ENCODE measurements around the gene MCRIP1. TPM values are rescaled to one million over a fixed set of nuclear protein-coding genes. Genes with fewer than 3 reads are reported as not detected.

The MCRIP1 gene
- polyA plus RNA-seq, 1 donor: 60.9 TPM

DNA sequence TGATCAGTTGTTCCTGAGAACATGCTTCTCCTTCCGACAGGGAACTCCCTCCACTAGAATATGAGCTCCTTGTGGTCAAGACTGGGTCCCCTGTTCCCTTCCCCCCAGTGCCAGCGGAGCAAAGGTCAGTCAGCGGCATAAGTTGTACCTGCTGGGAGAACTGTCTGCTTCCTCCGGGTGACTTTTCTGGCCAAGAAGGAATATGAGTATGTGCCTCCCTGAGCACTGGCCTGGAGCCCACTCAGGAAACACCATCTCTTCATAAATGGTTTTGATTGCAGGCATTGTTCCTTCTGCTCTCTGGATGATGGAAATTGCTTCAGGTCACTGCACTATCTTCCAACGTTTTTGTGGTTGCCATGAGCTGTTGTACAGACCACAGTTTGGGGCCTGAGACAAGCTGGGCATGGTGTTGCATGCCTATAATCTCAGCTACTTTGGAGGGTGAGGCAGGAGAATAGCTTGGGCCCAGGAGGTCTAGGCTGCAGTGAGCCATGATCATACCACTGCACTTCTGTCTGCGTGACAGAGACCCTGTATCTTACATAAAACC lies 30.1 kb upstream of the MCRIP1 start:
- no CpG with 5 or more reads among the region's 6 CpGs for WGBS (ENCODE audit: insufficient coverage, low lambda C conversion rate)
- H3K4me3 ChIP-seq (ENCODE audit: low read length): no peak overlapping the region
- H3K36me3 ChIP-seq (ENCODE audit: control insufficient read depth, insufficient read depth, low read length): peaks cover 46% of the 10 kb centered on the region

DNA sequence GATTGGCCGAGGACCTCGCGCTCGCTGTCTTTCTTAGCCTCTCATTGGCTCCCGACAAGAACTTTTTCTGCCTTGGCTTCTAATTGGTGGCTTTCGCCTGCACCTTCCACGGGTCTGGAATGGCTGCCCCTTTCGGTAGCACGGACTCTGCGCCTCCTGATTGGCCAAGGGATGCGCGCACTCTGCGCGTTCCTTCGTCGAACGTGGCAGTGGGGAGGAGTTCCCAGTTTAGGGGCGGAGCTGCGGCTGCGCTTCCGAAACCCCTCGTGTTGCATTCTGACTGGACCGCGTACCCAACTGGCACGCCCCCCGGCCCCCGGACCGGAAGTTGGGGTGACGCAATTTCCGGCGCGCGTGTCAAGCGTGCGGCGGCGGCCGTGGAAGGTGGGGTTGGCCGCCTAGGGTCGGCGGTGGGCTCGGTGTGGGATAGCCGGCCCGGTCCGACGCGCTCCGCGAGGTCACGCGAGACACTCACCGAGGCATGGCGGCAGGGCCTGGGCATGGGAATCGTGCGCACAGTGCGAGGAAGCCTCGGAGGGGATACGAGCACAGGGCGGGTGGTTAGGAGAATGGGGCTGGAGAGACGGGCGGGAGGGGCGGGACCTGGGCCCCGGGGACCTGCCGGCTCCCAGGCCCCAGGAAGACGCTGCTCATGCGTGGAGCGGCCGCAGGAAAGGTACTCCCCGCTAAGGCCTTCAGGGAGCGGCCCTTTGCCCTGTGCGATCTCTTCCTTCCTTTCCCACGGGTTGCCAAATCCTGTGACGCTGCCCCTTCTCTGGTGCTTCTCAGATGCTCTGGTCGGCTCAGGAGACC lies 27.9 kb upstream of the MCRIP1 start:
- WGBS (ENCODE audit: insufficient coverage, low lambda C conversion rate): no CpG with 5 or more reads among the region's 74 CpGs
- peaks cover 48% of the 10 kb centered on the region for H3K36me3 ChIP-seq (ENCODE audit: control insufficient read depth, insufficient read depth, low read length)
- no peaks in the 10 kb centered on the region for H3K27me3 ChIP-seq (ENCODE audit: control insufficient read depth, insufficient read depth, low read length)
- peak; percentile 100 for DNase-seq
- peak overlapping the region; percentile 85 for H3K27ac ChIP-seq (ENCODE audit: low read length)
- peaks cover 2% of the 10 kb centered on the region for H3K9me3 ChIP-seq (ENCODE audit: control insufficient read depth, low read depth, low read length)
- H3K4me3 ChIP-seq (ENCODE audit: low read length): peak overlapping the region; percentile 59
- H3K4me1 ChIP-seq (ENCODE audit: control insufficient read depth, insufficient read depth, low read length): peaks cover 44% of the 10 kb centered on the region

More for the DNA sequence above, 30.1 kb upstream of the MCRIP1 start:
- peaks cover 2% of the 10 kb centered on the region for H3K9me3 ChIP-seq (ENCODE audit: control insufficient read depth, low read depth, low read length)
- H3K4me1 ChIP-seq (ENCODE audit: control insufficient read depth, insufficient read depth, low read length): peaks cover 64% of the 10 kb centered on the region
- H3K27me3 ChIP-seq (ENCODE audit: control insufficient read depth, insufficient read depth, low read length): no peaks in the 10 kb centered on the region
- DNase-seq: no peak
- no peak overlapping the region for H3K27ac ChIP-seq (ENCODE audit: low read length)

DNA sequence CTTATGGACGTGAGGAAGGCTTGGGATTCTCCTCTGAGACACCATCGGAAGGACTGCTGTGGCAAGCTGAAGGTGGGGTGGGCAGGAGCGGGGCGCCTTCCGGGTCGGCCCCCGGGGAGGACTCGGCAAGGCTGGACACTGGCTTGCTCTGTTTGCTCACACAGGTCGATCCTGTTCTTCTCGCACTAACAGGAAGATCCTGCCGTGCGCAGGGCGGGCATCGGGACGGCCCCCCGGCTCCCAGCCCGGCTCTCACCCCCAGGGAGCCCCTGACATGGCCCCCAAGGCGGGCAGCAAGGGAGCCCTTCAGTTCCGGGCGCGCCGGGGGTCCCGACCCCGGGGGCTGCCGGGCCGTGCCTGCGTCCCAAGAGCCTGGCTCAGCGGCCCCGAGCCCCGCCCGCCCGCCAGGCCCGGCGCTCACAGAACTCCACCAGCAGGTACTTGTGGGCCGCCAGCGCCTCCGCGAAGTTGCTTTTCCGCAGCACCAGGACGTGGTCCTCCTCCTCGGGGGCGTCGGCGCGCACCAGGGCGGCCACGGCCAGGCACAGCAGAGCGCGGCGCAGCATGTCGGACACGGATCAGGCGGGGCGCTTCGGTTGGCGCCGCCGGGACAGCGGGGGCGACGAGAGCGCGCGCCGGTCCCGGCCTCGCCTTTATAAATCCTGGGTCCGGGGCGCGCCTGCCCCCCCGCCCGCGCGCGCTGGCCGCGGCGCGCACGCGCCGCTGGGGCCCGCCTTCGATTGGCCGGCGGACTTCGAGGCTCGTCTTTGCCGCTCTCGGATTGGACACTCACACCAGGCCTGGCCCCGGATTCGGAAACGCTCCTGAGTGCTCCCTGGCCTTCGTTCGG lies 27.0 kb upstream of the MCRIP1 start, which contains the start of gene P4HB:
Gene P4HB, minus strand, starts transcription at position 630 of the 850 bp plus-strand sequence. Its CDS starts 64 bp downstream, at position 566.
- H3K9me3 ChIP-seq (ENCODE audit: control insufficient read depth, low read depth, low read length): peaks cover 2% of the 10 kb centered on the region
- peak in 1 of 2 donors; percentile 40 for DNase-seq
- H3K4me1 ChIP-seq (ENCODE audit: control insufficient read depth, insufficient read depth, low read length): peaks cover 36% of the 10 kb centered on the region
- peak within 1 kb of the TSS; percentile 90 for H3K27ac ChIP-seq (ENCODE audit: low read length)
- no peaks in the 10 kb centered on the region for H3K27me3 ChIP-seq (ENCODE audit: control insufficient read depth, insufficient read depth, low read length)
- no CpG with 5 or more reads among the region's 95 CpGs for WGBS (ENCODE audit: insufficient coverage, low lambda C conversion rate)
- peaks cover 49% of the 10 kb centered on the region for H3K36me3 ChIP-seq (ENCODE audit: control insufficient read depth, insufficient read depth, low read length)
- H3K4me3 ChIP-seq (ENCODE audit: low read length): peak within 1 kb of the TSS; percentile 95

DNA sequence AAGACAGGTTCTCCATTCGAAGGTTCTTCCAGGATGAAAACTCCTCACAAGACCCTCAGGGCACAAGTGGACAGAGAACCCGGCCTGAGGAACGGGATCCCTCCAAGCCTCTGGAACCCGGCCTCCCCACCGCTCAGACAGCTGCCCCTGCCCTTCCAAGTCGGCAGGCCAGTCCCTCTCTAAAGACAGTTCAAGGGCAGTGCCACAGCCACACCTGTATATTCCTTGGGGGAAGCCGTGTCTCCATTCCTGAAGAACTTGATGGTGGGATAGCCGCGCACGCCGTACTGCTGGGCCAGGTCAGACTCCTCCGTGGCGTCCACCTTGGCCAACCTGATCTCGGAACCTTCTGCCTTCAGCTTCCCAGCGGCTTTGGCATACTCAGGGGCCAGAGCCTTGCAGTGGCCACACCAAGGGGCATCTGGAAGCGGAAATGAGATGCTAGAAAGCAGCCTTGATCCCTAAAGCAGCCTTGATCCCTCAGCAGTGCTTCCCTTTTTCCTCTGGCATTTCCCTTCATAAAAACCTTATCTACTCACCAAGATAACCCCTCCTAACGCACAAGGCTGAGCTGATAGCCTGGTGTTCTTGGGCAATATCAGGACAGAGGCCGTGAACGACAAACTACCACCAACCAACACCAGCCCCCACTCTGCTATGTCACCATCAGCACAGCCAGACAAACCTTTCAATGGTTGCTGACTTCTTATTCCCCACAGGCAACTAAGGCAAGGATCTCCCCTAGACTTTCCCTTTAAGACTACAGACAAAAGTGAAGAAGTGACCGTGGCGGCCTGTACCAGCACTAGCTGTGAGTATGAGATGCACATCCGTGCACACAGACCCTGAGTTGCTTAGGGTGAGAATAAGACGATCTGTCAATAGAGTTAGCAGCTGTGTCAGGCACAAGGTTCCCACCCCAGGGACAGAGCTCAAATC lies 26.1 kb upstream of the MCRIP1 start:
- peaks cover 54% of the 10 kb centered on the region for H3K36me3 ChIP-seq (ENCODE audit: control insufficient read depth, insufficient read depth, low read length)
- peak overlapping the region; percentile 95 for H3K4me3 ChIP-seq (ENCODE audit: low read length)
- peaks cover 30% of the 10 kb centered on the region for H3K4me1 ChIP-seq (ENCODE audit: control insufficient read depth, insufficient read depth, low read length)
- WGBS (ENCODE audit: insufficient coverage, low lambda C conversion rate): no CpG with 5 or more reads among the region's 23 CpGs
- H3K9me3 ChIP-seq (ENCODE audit: control insufficient read depth, low read depth, low read length): peaks cover 2% of the 10 kb centered on the region
- no peaks in the 10 kb centered on the region for H3K27me3 ChIP-seq (ENCODE audit: control insufficient read depth, insufficient read depth, low read length)
- DNase-seq: peak; percentile 64 to 74
- H3K27ac ChIP-seq (ENCODE audit: low read length): peak overlapping the region; percentile 90

DNA sequence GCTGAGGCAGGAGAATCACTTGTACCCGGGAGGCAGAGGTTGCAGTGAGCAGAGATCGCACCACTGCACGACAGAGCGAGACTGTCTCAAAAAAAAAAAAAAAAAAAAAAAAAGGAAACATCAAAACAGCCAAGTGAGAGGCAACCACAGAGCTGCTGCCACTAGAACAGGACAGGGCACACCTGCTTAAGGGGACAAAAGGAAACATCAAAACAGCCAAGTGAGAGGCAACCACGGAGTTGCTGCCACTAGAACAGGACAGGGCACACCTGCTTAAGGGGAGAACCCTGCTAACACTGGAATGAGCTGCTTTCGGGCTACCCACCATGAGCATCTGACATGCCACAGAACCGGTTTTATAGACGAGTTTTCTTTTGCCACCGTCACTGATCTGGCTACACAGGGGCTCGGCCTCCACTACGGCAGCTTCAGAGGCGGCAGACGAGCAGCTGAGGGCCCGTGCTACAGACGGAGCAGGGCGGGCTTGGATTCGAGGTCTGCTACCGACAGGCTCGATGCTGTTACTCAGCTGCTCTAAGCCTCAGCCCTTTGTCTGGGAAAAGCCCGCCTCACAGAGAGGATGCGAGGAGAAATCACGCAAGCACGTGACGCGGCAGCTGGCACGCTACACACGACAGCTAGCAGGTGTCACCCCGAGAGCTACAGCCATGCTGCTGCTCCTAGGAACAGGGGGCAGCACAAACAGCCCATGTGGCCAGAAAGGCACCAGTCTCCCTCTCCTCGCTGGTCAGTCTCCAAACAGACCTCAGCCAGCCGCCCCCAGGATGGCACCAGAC lies 25.3 kb upstream of the MCRIP1 start:
- Histone ChIP-seq H3K4me3 (ENCODE audit: low read length) (peak overlapping the region; percentile 95), H3K4me1 (ENCODE audit: control insufficient read depth, insufficient read depth, low read length) (peaks cover 25% of the 10 kb centered on the region), H3K9me3 (ENCODE audit: control insufficient read depth, low read depth, low read length) (peaks cover 2% of the 10 kb centered on the region), H3K27me3 (ENCODE audit: control insufficient read depth, insufficient read depth, low read length) (no peaks in the 10 kb centered on the region), H3K36me3 (ENCODE audit: control insufficient read depth, insufficient read depth, low read length) (peaks cover 59% of the 10 kb centered on the region), H3K27ac (ENCODE audit: low read length) (no peak overlapping the region)
- WGBS (ENCODE audit: insufficient coverage, low lambda C conversion rate): no CpG with 5 or more reads among the region's 30 CpGs
- DNase-seq: no peak

DNA sequence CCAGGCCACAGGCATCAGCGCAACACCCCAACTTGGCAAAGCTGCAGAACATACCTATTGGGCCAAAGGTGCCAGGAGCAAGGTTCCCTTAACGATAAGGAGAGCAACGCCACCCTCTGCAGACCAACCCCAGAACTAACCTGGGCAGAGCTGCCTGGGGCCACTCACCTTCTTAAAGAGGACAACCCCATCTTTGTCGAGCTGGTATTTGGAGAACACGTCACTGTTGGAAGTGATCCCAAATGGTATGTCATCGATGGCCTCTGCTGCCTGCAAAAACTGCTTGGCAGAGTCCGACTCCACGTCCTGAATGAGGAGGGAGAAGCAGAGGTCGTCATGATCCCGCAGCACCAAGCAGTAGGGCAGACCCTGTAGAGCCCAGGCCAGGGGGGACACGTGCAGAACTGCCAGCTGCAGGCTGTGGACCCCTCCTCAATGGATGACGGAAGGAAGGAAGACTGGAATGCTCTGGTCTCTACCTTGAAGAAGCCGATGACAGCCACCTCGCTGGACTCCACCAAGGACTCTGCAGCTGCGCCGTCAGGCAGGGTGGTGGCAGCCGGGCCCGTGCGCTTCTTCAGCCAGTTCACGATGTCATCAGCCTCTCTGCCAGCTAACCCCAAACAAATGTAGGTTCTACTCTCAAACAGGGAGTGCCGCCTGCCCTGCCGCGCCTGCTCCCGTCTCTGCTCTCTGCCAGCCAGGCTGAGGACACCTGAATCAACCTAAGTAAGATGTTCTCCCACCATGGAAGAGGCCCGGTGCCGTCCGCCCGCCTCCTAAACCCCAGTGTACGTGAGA lies 22.1 kb upstream of the MCRIP1 start:
- H3K4me1 ChIP-seq (ENCODE audit: control insufficient read depth, insufficient read depth, low read length): peaks cover 10% of the 10 kb centered on the region
- H3K27ac ChIP-seq (ENCODE audit: low read length): no peak overlapping the region
- WGBS (ENCODE audit: insufficient coverage, low lambda C conversion rate): no CpG with 5 or more reads among the region's 29 CpGs
- H3K36me3 ChIP-seq (ENCODE audit: control insufficient read depth, insufficient read depth, low read length): peaks cover 79% of the 10 kb centered on the region
- no peak overlapping the region for H3K4me3 ChIP-seq (ENCODE audit: low read length)
- peaks cover 2% of the 10 kb centered on the region for H3K9me3 ChIP-seq (ENCODE audit: control insufficient read depth, low read depth, low read length)
- DNase-seq: no peak
- no peaks in the 10 kb centered on the region for H3K27me3 ChIP-seq (ENCODE audit: control insufficient read depth, insufficient read depth, low read length)

DNA sequence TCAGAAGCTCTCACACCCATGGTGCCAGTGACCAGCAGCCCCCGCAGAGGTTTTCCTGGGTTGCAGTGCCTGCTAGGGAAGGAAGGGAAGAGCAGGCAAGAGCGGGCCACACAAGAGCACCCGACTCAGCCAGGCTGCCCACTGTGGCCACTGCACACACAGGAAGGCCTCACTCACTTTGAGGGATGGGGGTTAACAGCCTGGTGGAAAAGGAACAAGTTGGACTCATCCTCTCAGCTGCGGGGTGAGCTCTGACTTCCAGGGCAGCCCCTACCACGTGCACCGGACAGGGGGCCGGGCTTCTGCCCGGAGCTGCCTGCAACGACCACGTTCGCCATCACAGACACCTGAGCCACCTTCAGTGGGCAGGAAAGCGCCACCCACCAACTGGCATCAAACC lies 19.1 kb upstream of the MCRIP1 start:
- DNase-seq: no peak
- Histone ChIP-seq H3K4me1 (ENCODE audit: control insufficient read depth, insufficient read depth, low read length) (no peaks in the 10 kb centered on the region), H3K36me3 (ENCODE audit: control insufficient read depth, insufficient read depth, low read length) (peaks cover 76% of the 10 kb centered on the region), H3K27ac (ENCODE audit: low read length) (no peak overlapping the region), H3K9me3 (ENCODE audit: control insufficient read depth, low read depth, low read length) (no peaks in the 10 kb centered on the region), H3K27me3 (ENCODE audit: control insufficient read depth, insufficient read depth, low read length) (no peaks in the 10 kb centered on the region), H3K4me3 (ENCODE audit: low read length) (no peak overlapping the region)
- WGBS (ENCODE audit: insufficient coverage, low lambda C conversion rate): no CpG with 5 or more reads among the region's 12 CpGs

DNA sequence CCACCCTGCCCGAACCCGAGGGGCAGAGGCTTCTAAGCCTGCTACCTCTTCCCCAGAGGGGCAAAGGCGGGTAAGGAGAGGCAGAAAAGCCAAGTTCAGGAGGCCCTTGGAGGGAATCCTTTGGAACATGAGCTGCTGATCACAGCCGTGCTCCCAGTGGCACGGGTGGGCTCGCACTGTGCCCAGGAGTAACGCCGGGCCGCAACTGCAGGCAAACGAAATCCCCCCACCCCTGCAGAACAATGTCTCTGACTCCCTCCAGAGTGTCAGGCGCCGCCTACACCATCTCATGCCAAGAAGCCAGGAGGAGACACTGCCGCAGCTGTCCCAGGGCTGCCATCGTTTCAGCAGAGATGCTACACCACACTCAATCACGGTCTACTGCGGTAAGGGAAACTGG lies 18.3 kb upstream of the MCRIP1 start:
- H3K27me3 ChIP-seq (ENCODE audit: control insufficient read depth, insufficient read depth, low read length): no peaks in the 10 kb centered on the region
- DNase-seq: no peak
- H3K9me3 ChIP-seq (ENCODE audit: control insufficient read depth, low read depth, low read length): peaks cover 1% of the 10 kb centered on the region
- H3K27ac ChIP-seq (ENCODE audit: low read length): no peak overlapping the region
- H3K4me3 ChIP-seq (ENCODE audit: low read length): no peak overlapping the region
- no CpG with 5 or more reads among the region's 16 CpGs for WGBS (ENCODE audit: insufficient coverage, low lambda C conversion rate)
- no peaks in the 10 kb centered on the region for H3K4me1 ChIP-seq (ENCODE audit: control insufficient read depth, insufficient read depth, low read length)
- H3K36me3 ChIP-seq (ENCODE audit: control insufficient read depth, insufficient read depth, low read length): peaks cover 78% of the 10 kb centered on the region

All from large intestine (tissue), 3 donors.